Left ventricle myocardium inferior (tissue), 1 donor: ENCODE data around the gene ANXA2R. TPM values are rescaled to one million over a fixed set of nuclear protein-coding genes. Genes with fewer than 3 reads are reported as not detected.
A peak's percentile ranks its signal among the peaks of the same experiment; 100 is the strongest.

ENCODE experiments used
- DNase-seq: peaks from one replicate; pipeline ENCODE4 v3.0.0-alpha.2; 2020
- H3K27ac ChIP-seq: fragments of 200-600 bp; replicated peaks from 2 replicates; pipeline ENCODE4 v1.8.0; 2021
- H3K27me3 ChIP-seq: fragments of 200-600 bp; 2 replicates; pipeline ENCODE4 v1.8.0; 2021; ENCODE audit warnings: low read depth
- H3K36me3 ChIP-seq: fragments of 200-600 bp; 2 replicates; pipeline ENCODE4 v1.8.0; 2021
- H3K4me1 ChIP-seq: fragments of 200-600 bp; 2 replicates; pipeline ENCODE4 v1.8.0; 2021
- H3K4me3 ChIP-seq: fragments of 200-600 bp; 2 replicates; pipeline ENCODE4 v1.8.0; 2021; ENCODE audit warnings: mild to moderate bottlenecking, moderate library complexity
- H3K9me3 ChIP-seq: fragments of 200-600 bp; replicated peaks from 2 replicates; pipeline ENCODE4 v1.8.0; 2021
- CTCF ChIP-seq: fragments of 200-600 bp; IDR thresholded peaks from 2 replicates; pipeline ENCODE4 v1.8.0; 2021; ENCODE audit warnings: antibody characterized with exemption, mild to moderate bottlenecking, borderline replicate concordance
- intact Hi-C: fragments of 100-400 bp; cut with micrococcal nuclease; formaldehyde crosslinking; loops from one replicate; pipeline ENCODE4 v1.11.0; 2022
- total RNA-seq: library from RNA; stranded (reverse); fragmentation: NEBNext Ultra II Directional; extraction: Animal tissue kit (Norgen Biotek cat#: 25700); gene quantifications from one replicate; pipeline ENCODE4 v1.2.1, GENCODE V29; 2021
- donor health status: DM: no; HTN: yes; CAD: no; lungs with severe emphysema.

The ANXA2R gene
- total RNA-seq, 1 donor from 2014 or later: 0.82 TPM

- no peaks in the 10 kb centered on the region for H3K36me3 ChIP-seq
- DNase-seq: peak; percentile 85
- intact Hi-C loops: no loop called here
- peak overlapping the region; percentile 96 for H3K27ac ChIP-seq
- peak; percentile 85 for TF ChIP-seq CTCF
- peaks cover 38% of the 10 kb centered on the region for H3K4me1 ChIP-seq
- peaks cover 100% of the 10 kb centered on the region for H3K27me3 ChIP-seq
- peak overlapping the region; percentile 71 for H3K4me3 ChIP-seq
- no peaks in the 10 kb centered on the region for H3K9me3 ChIP-seq
Measured at GRCh38 chr5:42994555-42995359, 45.4 kb downstream of the ANXA2R start.

- peaks cover 41% of the 10 kb centered on the region for H3K4me1 ChIP-seq
- peak overlapping the region; percentile 71 for H3K4me3 ChIP-seq
- no peak for DNase-seq
- peak overlapping the region; percentile 96 for H3K27ac ChIP-seq
- TF ChIP-seq CTCF: no peak
- no peaks in the 10 kb centered on the region for H3K9me3 ChIP-seq
- H3K36me3 ChIP-seq: no peaks in the 10 kb centered on the region
- H3K27me3 ChIP-seq: peaks cover 100% of the 10 kb centered on the region
- intact Hi-C loops: no loop called here
Measured at GRCh38 chr5:42994246-42994554, 45.9 kb downstream of the ANXA2R start.

- DNase-seq: no peak
- Histone ChIP-seq H3K27ac (peak overlapping the region; percentile 96), H3K9me3 (peaks cover 3% of the 10 kb centered on the region), H3K4me3 (peak overlapping the region; percentile 71), H3K4me1 (peaks cover 41% of the 10 kb centered on the region), H3K36me3 (no peaks in the 10 kb centered on the region), H3K27me3 (peaks cover 100% of the 10 kb centered on the region)
- TF ChIP-seq CTCF: no peak
- intact Hi-C loops: loop anchor here (2.0 kb wide), 1 partner anchor 15 kb away; no protein-coding TSS in a partner anchor
Measured at GRCh38 chr5:42993516-42994245, 46.4 kb downstream of the ANXA2R start.

GRCh38 chr5:42992088-42992879, 47.8 kb downstream of the ANXA2R start:
- Histone ChIP-seq H3K4me1 (peaks cover 41% of the 10 kb centered on the region), H3K27ac (peak overlapping the region; percentile 96), H3K36me3 (no peaks in the 10 kb centered on the region), H3K9me3 (peaks cover 4% of the 10 kb centered on the region), H3K27me3 (peaks cover 98% of the 10 kb centered on the region), H3K4me3 (peak overlapping the region; percentile 71)
- TF ChIP-seq CTCF: no peak
- DNase-seq: peak; percentile 84
- intact Hi-C loops: loop anchor here (2.0 kb wide), 1 partner anchor 17 kb away; no protein-coding TSS in a partner anchor

DNA sequence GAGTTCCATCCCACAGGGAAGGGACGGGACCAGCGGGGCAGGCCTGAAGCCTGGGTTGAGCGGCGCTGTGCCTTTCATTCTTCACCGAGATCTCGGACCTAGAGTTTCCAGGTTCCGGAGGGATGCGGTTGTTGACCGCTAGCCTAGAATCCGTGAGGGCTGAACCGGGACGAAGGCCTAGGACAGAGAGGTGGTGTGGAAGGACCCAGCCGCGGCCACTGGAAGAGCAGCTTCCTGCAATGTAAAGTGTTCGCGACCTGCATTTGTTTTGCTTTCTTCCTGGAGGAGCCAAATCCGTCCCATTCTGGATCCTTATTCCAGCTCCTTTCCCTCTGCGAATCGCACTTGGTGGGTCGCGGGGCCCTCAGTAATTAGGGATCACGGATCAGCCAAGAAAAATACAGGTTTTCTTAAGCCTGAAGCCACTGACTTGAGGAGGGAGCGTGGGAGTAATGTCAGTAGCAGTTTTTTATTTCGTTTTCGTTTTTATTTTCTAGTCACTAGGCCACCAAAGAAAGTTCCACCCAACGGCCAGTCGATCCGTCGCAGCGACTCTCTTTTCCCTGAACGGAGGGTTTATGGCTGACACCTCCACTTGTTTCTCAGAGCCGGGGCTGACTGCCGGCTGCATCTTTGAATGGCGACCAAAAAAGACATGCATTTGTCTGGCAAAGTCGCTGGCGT, 48.6 kb downstream of the ANXA2R start:
- peak overlapping the region; percentile 71 for H3K4me3 ChIP-seq
- H3K4me1 ChIP-seq: peaks cover 41% of the 10 kb centered on the region
- H3K9me3 ChIP-seq: peaks cover 4% of the 10 kb centered on the region
- peak overlapping the region; percentile 96 for H3K27ac ChIP-seq
- no peak for TF ChIP-seq CTCF
- no peak for DNase-seq
- no peaks in the 10 kb centered on the region for H3K36me3 ChIP-seq
- intact Hi-C loops: loop anchor here (2.0 kb wide), 1 partner anchor 17 kb away; no protein-coding TSS in a partner anchor
- H3K27me3 ChIP-seq: peaks cover 98% of the 10 kb centered on the region
